ENCODE results near the gene PLEKHA6. TPM values are rescaled to one million over a fixed set of nuclear protein-coding genes. Genes with fewer than 3 reads are reported as not detected.

The PLEKHA6 gene
- total RNA-seq, 1 experiment from 2014 or later, result 0.30 TPM

DNA sequence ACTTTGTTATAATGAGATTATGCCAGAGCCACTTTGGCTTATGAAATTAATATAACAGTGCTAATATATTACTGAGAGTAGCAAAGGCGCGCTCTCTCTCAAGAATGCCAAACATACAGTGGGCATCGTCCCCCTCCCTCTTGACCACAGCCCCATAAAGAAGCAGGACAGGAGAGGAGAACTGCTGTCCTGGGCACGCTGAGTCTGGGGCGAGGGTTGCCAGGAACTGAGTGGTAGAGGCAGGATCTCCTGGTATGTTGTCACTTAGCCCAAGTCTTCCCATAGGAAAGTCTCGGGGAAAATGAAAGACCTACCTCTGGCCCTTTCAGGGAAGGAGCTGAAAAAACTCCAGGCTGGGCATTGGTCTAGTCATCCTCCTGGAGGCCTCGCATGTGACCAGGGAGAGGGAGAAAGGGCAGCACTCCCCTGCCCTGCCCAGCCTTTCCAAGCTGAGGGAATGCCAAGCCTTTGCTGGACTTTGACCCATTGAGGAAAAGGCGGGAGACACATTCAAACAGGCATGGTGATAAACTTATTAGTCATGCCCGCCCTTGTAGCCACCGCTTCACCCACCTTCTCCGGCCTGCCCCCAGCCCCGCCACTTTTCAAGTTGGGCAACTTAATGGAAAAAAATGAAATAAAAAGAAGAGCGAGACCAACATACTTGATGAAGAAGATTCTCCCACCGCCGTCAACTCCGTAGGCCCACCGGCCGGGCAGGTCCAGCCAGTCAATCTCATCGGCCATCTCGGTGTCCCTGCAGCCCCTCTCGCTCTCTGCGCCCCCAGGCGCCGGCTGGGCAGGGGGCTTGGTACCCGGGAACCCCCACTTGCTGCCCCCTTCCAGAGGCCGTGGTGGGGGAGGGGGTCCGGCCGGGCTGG lies 17.4 kb upstream of the PLEKHA6 start:
- DNase-seq, result no peak
- no peaks in the 10 kb centered on the region for H3K9me2 ChIP-seq (replicated peaks; ENCODE audit: insufficient read depth, low read length)
- H3K27ac ChIP-seq (ENCODE audit: low read length), result no peak overlapping the region
- H3K79me2 ChIP-seq (ENCODE audit: low read length), result no peaks in the 10 kb centered on the region
- H4K20me1 ChIP-seq (ENCODE audit: insufficient read depth, low read depth, low read length), result no peaks in the 10 kb centered on the region
- no peaks in the 10 kb centered on the region for H3K36me3 ChIP-seq (ENCODE audit: insufficient read depth, low read length)
- H3K4me3 ChIP-seq (ENCODE audit: low read length), result no peak overlapping the region
- no peaks in the 10 kb centered on the region for H3K9me3 ChIP-seq (ENCODE audit: low read length)
- no peak overlapping the region for H3K4me2 ChIP-seq (ENCODE audit: low read depth, low read length, poor library complexity, severe bottlenecking)
- peaks cover under 1% of the 10 kb centered on the region for H3K4me1 ChIP-seq (ENCODE audit: low read length)
- no peaks in the 10 kb centered on the region for H3K27me3 ChIP-seq (ENCODE audit: low read length)
- no peak overlapping the region for H2AFZ ChIP-seq (ENCODE audit: low read length)
- H3K9ac ChIP-seq (ENCODE audit: low read length), result no peak overlapping the region

DNA sequence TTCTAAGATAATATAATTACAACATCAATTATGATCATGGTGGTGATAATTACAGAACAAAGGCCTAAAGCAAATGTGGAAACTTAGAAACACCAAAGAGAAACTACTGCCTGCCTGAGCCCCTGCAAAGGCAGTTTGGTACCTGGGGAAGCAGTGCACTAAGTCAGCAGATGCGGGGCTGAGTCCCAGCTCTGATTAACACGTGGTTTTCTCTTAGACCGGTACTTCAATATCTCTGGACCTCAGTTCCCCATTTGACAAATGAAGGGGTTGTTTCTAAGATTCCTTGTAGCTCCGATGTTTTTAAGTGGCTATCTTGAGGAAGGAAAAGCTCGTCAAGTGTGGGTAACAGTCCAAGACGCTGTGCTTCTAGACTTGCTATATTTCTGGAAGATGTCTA lies 16.7 kb upstream of the PLEKHA6 start:
- Histone ChIP-seq H3K36me3 (ENCODE audit: insufficient read depth, low read length) (no peaks in the 10 kb centered on the region), H3K27ac (ENCODE audit: low read length) (no peak overlapping the region), H3K4me3 (ENCODE audit: low read length) (no peak overlapping the region), H3K9me3 (ENCODE audit: low read length) (no peaks in the 10 kb centered on the region), H2AFZ (ENCODE audit: low read length) (no peak overlapping the region), H3K9ac (ENCODE audit: low read length) (no peak overlapping the region), H3K27me3 (ENCODE audit: low read length) (no peaks in the 10 kb centered on the region), H3K4me2 (ENCODE audit: low read depth, low read length, poor library complexity, severe bottlenecking) (no peak overlapping the region), H4K20me1 (ENCODE audit: insufficient read depth, low read depth, low read length) (no peaks in the 10 kb centered on the region), H3K9me2 (replicated peaks; ENCODE audit: insufficient read depth, low read length) (no peaks in the 10 kb centered on the region), H3K79me2 (ENCODE audit: low read length) (no peaks in the 10 kb centered on the region), H3K4me1 (ENCODE audit: low read length) (no peaks in the 10 kb centered on the region)
- DNase-seq, result no peak

DNA sequence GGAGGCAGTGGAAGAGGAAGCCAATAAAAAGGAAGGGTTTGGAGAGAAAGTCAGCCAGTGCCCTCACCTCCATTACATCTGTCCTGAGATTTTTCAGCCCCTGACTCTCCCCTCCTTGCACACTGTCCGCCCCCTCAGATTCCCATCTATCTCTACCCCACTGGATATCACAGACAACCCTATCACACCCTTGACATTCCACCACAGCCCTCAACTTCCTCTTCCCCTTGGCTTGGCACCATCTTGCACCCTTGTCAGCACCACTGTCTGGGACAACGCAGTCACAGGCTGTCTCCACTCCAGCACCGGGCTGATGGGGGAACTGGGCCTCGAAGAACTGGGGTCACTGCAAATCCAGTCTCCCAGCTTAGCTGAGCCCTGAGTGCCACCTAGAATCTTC lies 14.2 kb upstream of the PLEKHA6 start:
- DNase-seq, result no peak
- H2AFZ ChIP-seq (ENCODE audit: low read length), result no peak overlapping the region
- no peaks in the 10 kb centered on the region for H3K79me2 ChIP-seq (ENCODE audit: low read length)
- no peak overlapping the region for H3K27ac ChIP-seq (ENCODE audit: low read length)
- no peaks in the 10 kb centered on the region for H3K4me1 ChIP-seq (ENCODE audit: low read length)
- no peaks in the 10 kb centered on the region for H3K9me2 ChIP-seq (replicated peaks; ENCODE audit: insufficient read depth, low read length)
- no peaks in the 10 kb centered on the region for H3K36me3 ChIP-seq (ENCODE audit: insufficient read depth, low read length)
- H3K9me3 ChIP-seq (ENCODE audit: low read length), result no peaks in the 10 kb centered on the region
- no peaks in the 10 kb centered on the region for H4K20me1 ChIP-seq (ENCODE audit: insufficient read depth, low read depth, low read length)
- no peak overlapping the region for H3K9ac ChIP-seq (ENCODE audit: low read length)
- no peak overlapping the region for H3K4me3 ChIP-seq (ENCODE audit: low read length)
- no peaks in the 10 kb centered on the region for H3K27me3 ChIP-seq (ENCODE audit: low read length)
- H3K4me2 ChIP-seq (ENCODE audit: low read depth, low read length, poor library complexity, severe bottlenecking), result no peak overlapping the region

DNA sequence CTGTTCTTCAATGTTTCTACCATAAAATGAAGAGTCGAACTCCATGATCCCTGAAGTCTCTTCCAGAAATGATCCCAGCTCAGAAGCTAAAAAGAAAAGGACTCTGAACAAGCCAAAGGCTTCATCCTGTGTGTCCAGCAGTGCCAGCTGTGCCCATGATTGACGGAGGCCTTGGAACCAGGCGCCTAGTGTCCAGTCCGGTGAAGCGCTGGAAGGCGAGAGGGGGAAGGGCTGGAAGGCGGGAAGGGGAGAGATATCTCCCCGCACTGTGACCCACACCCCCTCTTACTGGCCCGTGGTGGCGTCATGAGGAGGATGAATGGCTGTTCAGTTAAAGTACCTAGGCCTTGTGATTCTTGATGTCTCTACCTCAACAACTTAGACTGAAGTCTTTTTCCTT lies 10.4 kb upstream of the PLEKHA6 start:
- no peaks in the 10 kb centered on the region for H3K4me1 ChIP-seq (ENCODE audit: low read length)
- H3K9me2 ChIP-seq (replicated peaks; ENCODE audit: insufficient read depth, low read length), result no peaks in the 10 kb centered on the region
- no peaks in the 10 kb centered on the region for H3K27me3 ChIP-seq (ENCODE audit: low read length)
- DNase-seq, result no peak
- no peak overlapping the region for H2AFZ ChIP-seq (ENCODE audit: low read length)
- H3K79me2 ChIP-seq (ENCODE audit: low read length), result no peaks in the 10 kb centered on the region
- H4K20me1 ChIP-seq (ENCODE audit: insufficient read depth, low read depth, low read length), result no peaks in the 10 kb centered on the region
- no peaks in the 10 kb centered on the region for H3K36me3 ChIP-seq (ENCODE audit: insufficient read depth, low read length)
- no peak overlapping the region for H3K9ac ChIP-seq (ENCODE audit: low read length)
- no peak overlapping the region for H3K27ac ChIP-seq (ENCODE audit: low read length)
- H3K4me3 ChIP-seq (ENCODE audit: low read length), result no peak overlapping the region
- H3K4me2 ChIP-seq (ENCODE audit: low read depth, low read length, poor library complexity, severe bottlenecking), result no peak overlapping the region
- no peaks in the 10 kb centered on the region for H3K9me3 ChIP-seq (ENCODE audit: low read length)

GRCh38 chr1:204368996-204369726 lies 9.4 kb upstream of the PLEKHA6 start:
- no peaks in the 10 kb centered on the region for H3K4me1 ChIP-seq (ENCODE audit: low read length)
- H3K4me2 ChIP-seq (ENCODE audit: low read depth, low read length, poor library complexity, severe bottlenecking), result no peak overlapping the region
- H3K36me3 ChIP-seq (ENCODE audit: insufficient read depth, low read length), result no peaks in the 10 kb centered on the region

DNA sequence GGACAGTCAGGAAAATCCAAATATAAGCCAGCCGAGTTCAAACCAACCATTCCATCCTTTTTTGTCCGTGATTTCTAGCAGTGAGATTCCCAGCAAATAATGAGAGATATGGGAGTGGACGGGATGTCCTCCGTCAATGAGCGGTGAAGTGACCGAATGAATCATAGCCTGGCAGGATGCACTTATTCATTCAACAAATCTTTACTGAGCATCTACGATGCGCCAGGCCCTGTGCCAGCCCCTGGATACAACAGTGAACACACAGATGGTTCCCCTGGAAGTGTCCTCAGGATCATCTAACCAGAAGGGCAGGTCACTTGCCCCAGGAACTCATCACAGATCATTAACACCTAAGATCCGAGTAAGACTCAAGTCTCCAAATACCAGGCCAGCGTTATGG lies 8.2 kb upstream of the PLEKHA6 start:
- H3K9ac ChIP-seq (ENCODE audit: low read length), result no peak overlapping the region
- no peak for DNase-seq
- no peaks in the 10 kb centered on the region for H3K27me3 ChIP-seq (ENCODE audit: low read length)
- H4K20me1 ChIP-seq (ENCODE audit: insufficient read depth, low read depth, low read length), result no peaks in the 10 kb centered on the region
- H3K79me2 ChIP-seq (ENCODE audit: low read length), result no peaks in the 10 kb centered on the region
- H3K9me2 ChIP-seq (replicated peaks; ENCODE audit: insufficient read depth, low read length), result no peaks in the 10 kb centered on the region
- no peak overlapping the region for H3K27ac ChIP-seq (ENCODE audit: low read length)
- H3K4me1 ChIP-seq (ENCODE audit: low read length), result peaks cover 4% of the 10 kb centered on the region; the same call in 1 of the 2 replicates
- H2AFZ ChIP-seq (ENCODE audit: low read length), result no peak overlapping the region
- H3K4me3 ChIP-seq (ENCODE audit: low read length), result no peak overlapping the region
- no peaks in the 10 kb centered on the region for H3K36me3 ChIP-seq (ENCODE audit: insufficient read depth, low read length)
- H3K9me3 ChIP-seq (ENCODE audit: low read length), result no peaks in the 10 kb centered on the region
- H3K4me2 ChIP-seq (ENCODE audit: low read depth, low read length, poor library complexity, severe bottlenecking), result no peak overlapping the region

More at GRCh38 chr1:204368996-204369726, 9.4 kb upstream of the PLEKHA6 start:
- H3K79me2 ChIP-seq (ENCODE audit: low read length), result no peaks in the 10 kb centered on the region
- H2AFZ ChIP-seq (ENCODE audit: low read length), result no peak overlapping the region
- no peak for DNase-seq
- H3K27me3 ChIP-seq (ENCODE audit: low read length), result no peaks in the 10 kb centered on the region
- no peak overlapping the region for H3K4me3 ChIP-seq (ENCODE audit: low read length)
- H3K9me3 ChIP-seq (ENCODE audit: low read length), result no peaks in the 10 kb centered on the region
- no peaks in the 10 kb centered on the region for H3K9me2 ChIP-seq (replicated peaks; ENCODE audit: insufficient read depth, low read length)
- no peak overlapping the region for H3K9ac ChIP-seq (ENCODE audit: low read length)
- H4K20me1 ChIP-seq (ENCODE audit: insufficient read depth, low read depth, low read length), result no peaks in the 10 kb centered on the region
- no peak overlapping the region for H3K27ac ChIP-seq (ENCODE audit: low read length)

GRCh38 chr1:204367193-204367858 lies 7.6 kb upstream of the PLEKHA6 start:
- Histone ChIP-seq H3K79me2 (ENCODE audit: low read length) (no peaks in the 10 kb centered on the region), H3K27me3 (ENCODE audit: low read length) (no peaks in the 10 kb centered on the region), H3K4me1 (ENCODE audit: low read length) (peaks cover 4% of the 10 kb centered on the region; the same call in 1 of the 2 replicates), H3K9ac (ENCODE audit: low read length) (no peak overlapping the region), H3K4me2 (ENCODE audit: low read depth, low read length, poor library complexity, severe bottlenecking) (no peak overlapping the region), H3K9me3 (ENCODE audit: low read length) (no peaks in the 10 kb centered on the region), H3K4me3 (ENCODE audit: low read length) (no peak overlapping the region), H3K27ac (ENCODE audit: low read length) (no peak overlapping the region), H3K9me2 (replicated peaks; ENCODE audit: insufficient read depth, low read length) (no peaks in the 10 kb centered on the region), H4K20me1 (ENCODE audit: insufficient read depth, low read depth, low read length) (no peaks in the 10 kb centered on the region), H2AFZ (ENCODE audit: low read length) (no peak overlapping the region), H3K36me3 (ENCODE audit: insufficient read depth, low read length) (no peaks in the 10 kb centered on the region)
- DNase-seq, result no peak

GRCh38 chr1:204366759-204367158 lies 7.0 kb upstream of the PLEKHA6 start:
- no peak overlapping the region for H3K4me3 ChIP-seq (ENCODE audit: low read length)
- H3K9me3 ChIP-seq (ENCODE audit: low read length), result no peaks in the 10 kb centered on the region
- no peaks in the 10 kb centered on the region for H3K79me2 ChIP-seq (ENCODE audit: low read length)
- no peak overlapping the region for H3K27ac ChIP-seq (ENCODE audit: low read length)
- H3K9ac ChIP-seq (ENCODE audit: low read length), result no peak overlapping the region
- no peaks in the 10 kb centered on the region for H4K20me1 ChIP-seq (ENCODE audit: insufficient read depth, low read depth, low read length)
- H3K9me2 ChIP-seq (replicated peaks; ENCODE audit: insufficient read depth, low read length), result no peaks in the 10 kb centered on the region
- no peaks in the 10 kb centered on the region for H3K36me3 ChIP-seq (ENCODE audit: insufficient read depth, low read length)
- H3K27me3 ChIP-seq (ENCODE audit: low read length), result no peaks in the 10 kb centered on the region
- no peak overlapping the region for H2AFZ ChIP-seq (ENCODE audit: low read length)
- peaks cover 4% of the 10 kb centered on the region; the same call in 1 of the 2 replicates for H3K4me1 ChIP-seq (ENCODE audit: low read length)
- no peak overlapping the region for H3K4me2 ChIP-seq (ENCODE audit: low read depth, low read length, poor library complexity, severe bottlenecking)
- DNase-seq, result peak; percentile 68

Data from Karpas-422 (cell line).